Stimulated activated CD4-positive, alpha-beta T cell treated with anti-CD3 and anti-CD28 coated beads, Interleukin-1b, Interleukin-23, amount 100 ng/mL, for 4 hours (primary cell): ENCODE results near the gene LACRT.
"Not testable (repeated sequence)": the region's sequence is repeated elsewhere in the genome, so short reads cannot be mapped to it uniquely, and the experiment has no call there.

Source experiments
- DNase-seq, 2 donors: peaks; one replicate each; pipeline ENCODE4 v3.0.0-alpha.2; 2020; ENCODE audit warnings: low read depth in 2 of 2

LACRT gene

DNA sequence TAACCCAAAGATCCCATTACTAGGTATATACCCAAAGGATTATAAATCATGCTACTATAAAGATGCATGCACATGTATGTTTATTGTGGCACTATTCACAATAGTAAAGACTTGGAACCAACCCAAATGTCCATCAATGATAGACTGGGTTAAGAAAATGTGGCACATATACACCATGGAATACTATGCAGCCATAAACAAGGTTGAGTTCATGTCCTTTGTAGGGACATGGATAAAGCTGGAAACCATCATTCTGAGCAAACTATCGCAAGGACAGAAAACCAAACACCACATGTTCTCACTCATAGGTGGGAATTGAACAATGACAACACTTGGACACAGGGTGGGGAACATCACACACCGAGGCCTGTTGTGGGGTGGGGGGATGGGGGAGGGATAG lies 4.4 kb upstream of the LACRT start:
- DNase-seq, result not testable (repeated sequence)

DNA sequence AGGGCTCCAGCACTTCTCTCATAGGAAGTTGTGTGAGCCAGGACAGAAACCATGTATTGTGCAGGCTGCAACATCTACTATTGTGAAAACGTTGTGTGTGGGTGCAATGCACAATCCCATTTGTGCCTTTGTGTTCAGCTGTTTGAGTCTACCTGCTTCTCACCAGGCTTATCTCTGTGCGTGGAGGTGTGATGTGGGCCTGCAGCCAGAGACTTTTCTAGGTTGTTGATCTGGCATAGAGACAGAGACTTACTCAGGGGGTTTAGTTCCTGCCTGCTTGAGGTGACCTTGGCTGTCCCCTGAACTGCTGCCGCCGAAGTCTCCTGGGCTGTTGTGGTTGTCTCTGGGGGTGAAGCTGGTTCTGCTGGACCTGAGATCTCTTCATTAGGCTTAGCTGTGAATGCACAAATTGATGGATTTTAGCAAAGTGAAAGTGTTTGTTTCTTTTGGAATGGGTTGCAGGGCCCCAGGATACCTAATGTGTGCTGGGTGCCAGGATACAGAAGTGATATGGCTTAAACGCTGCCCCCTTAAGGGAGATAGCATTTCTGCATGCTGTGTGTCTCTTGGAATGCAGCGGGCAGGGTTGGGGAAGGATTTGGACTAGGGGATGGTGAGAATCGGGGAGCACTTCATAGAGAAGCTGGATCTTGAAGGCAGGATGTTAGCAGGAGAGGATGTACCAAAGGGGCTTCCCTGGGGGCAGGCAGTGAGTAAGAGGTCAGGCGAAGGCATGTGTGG lies 2.5 kb downstream of the LACRT start:
- DNase-seq, result no peak

- DNase-seq, result no peak
These were observed 3.1 kb downstream of the LACRT start for GRCh38 chr12:54631551-54631950.

GRCh38 chr12:54629925-54630324 lies 4.8 kb downstream of the LACRT start:
- DNase-seq, result no peak

GRCh38 chr12:54628186-54628846 lies 6.4 kb downstream of the LACRT start:
- no peak for DNase-seq

GRCh38 chr12:54627304-54627703 lies 7.4 kb downstream of the LACRT start:
- no peak for DNase-seq

GRCh38 chr12:54625598-54625997 lies 9.1 kb downstream of the LACRT start:
- no peak for DNase-seq

- DNase-seq, result no peak
These were observed 10.1 kb downstream of the LACRT start for GRCh38 chr12:54624315-54625279.

DNA sequence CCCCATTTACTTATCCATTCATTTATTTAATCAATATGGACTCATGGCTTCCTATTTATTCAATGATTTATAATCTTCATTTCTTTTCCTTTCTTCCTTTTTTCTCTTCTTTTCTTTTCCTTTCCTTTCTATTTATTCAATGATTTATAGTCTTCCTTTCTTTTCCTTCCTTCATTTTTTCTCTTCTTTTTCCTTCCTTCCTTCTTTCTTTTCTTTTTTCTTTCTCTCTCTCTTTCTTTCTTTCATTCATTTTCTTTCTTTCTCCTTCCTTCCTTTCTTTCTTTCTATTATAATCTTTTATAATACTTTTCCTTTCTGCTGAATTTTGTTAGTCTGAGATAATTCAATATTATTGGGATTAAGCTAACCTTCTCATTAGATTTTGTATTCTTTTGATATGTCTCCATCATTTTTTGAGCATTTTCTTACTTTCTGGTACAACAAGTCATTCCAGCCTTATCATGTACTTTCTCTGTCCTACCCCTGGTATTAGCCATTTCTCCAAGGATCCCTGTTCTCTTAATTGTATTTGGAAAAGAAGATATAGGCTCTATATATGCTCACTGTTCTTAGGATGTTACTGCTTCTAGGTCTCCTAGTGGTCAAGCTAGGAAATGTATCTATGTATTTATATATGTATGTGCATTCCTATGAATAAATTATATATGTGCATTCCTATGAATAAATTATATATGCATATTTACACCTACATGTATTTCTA lies 12.1 kb downstream of the LACRT start:
- no peak for DNase-seq

- no peak for DNase-seq
These were observed 17.6 kb downstream of the LACRT start for GRCh38 chr12:54616933-54617680.

- no peak for DNase-seq
These were observed 22.4 kb downstream of the LACRT start for GRCh38 chr12:54612225-54612750.

DNA sequence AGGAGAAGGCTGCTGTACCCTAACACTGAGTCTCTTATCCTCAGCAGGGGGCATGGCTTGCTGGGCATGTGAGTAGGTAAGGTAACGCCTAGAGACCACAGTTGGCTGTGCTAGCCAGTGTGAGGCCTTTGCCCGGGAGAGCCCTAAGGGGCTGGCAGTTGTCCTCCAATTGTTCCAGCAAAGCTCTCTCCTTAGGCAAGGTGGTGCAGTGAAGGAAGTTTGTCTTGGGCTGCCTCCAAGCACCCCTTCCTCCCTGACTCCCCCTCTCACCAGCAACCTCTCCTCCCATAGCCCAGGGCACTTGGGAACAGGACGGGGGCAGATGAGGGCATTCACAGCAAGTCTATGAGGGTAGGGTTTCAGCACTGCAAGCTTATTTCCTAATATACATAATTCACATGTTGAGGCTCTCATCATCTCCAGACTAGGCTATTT lies 23.0 kb downstream of the LACRT start:
- DNase-seq, result no peak

- no peak for DNase-seq
These were observed 25.9 kb downstream of the LACRT start for GRCh38 chr12:54608769-54609168.

DNA sequence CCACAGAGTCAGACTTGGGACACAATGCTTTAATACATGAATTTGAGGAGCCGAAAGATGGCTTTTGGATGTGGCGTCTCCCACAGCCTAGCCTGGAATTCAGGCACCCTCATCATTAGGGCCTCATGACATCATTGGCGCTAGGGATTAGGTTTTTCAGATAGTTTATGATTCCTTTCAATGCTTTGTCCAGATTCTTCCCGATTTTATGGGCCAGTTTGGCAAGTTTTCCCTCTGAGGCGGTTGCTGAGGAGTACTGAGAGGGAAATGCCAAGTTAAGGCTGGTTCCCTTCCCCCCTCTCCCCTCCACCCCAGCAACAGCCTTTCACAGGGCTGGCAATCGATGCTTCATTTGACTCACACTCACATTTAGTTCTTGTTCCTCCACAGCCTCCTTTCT lies 26.5 kb downstream of the LACRT start:
- DNase-seq, result no peak

DNA sequence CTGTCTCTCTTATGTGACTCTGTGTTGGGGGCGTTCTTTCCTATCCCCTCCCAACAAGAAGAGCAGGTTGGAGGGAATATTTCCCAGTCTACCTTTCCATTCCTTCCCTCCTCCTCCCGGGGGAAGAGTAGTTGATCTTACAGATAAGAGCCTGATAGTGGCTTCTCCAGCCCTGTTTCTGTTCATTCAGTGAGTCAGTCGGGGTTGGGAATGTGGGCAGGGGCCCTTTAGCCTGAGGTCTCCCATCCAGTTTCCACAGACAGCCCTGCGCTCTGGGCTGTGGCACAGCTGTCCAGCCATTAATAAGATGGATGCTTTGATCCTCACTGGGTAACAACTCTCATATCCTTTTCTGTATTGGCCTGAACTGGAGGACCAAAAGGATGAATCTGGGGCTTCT lies 28.1 kb downstream of the LACRT start:
- no peak for DNase-seq

GRCh38 chr12:54605138-54605970 lies 29.3 kb downstream of the LACRT start:
- no peak for DNase-seq

DNA sequence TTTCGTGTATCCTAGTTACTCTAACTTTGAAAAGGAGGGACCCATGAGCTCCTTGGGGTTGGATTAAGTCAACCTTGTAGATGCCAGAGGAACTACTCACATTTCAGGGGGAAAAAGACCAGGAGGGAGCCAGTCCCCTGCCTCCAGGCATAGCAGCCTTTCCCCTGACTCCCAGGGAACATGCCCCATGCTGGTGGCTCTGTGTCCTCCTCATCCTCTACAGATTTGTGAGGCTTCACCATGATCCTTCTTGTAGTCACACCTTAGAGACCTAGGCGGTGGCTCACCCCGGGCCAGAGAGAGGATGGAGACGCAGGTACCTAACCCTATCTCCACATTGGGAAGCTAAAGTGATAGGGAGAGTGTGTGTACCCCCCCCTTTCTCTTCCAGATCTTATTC lies 30.3 kb downstream of the LACRT start:
- DNase-seq, result no peak

DNA sequence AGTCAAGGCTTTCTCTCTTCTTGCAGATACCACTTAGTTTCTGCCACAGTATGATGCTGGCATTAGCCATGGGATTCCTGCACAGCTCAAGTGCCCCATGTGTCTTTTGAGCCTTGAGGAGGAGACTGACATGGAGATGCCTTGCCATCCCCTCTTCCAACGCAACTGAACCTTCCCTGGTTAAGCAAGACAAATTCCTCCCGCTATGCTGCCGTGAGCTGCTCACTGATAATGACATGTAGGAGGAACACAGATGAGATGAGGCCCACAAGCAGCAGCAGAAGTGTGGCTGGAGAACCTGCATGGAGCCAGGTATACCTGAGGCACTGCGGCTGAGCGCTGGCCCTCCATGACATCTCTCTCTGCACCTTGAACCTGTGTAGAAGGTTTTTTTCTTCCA lies 30.8 kb downstream of the LACRT start:
- DNase-seq, result no peak

GRCh38 chr12:54603173-54603814 lies 31.4 kb downstream of the LACRT start:
- DNase-seq, result peak; percentile 31 to 54
